Ishikawa (cell line): ENCODE measurements around the gene RAX2.

Experiments used
- CREB1 ChIP-seq: IDR thresholded peaks from 2 replicates; pipeline ENCODE4 v1.6.1; 2012; ENCODE audit warnings: low read depth
- EP300 ChIP-seq: IDR thresholded peaks from 2 replicates; pipeline ENCODE4 v1.6.1; 2012; ENCODE audit warnings: borderline replicate concordance
- MAX ChIP-seq: IDR thresholded peaks from 2 replicates; pipeline ENCODE4 v1.6.1; 2012
- NFIC ChIP-seq: IDR thresholded peaks from 2 replicates; pipeline ENCODE4 v1.6.1; 2012
- TAF1 ChIP-seq: IDR thresholded peaks from 2 replicates; pipeline ENCODE4 v1.6.1; 2012; ENCODE audit warnings: low read depth, mild to moderate bottlenecking
- TCF12 ChIP-seq: IDR thresholded peaks from 2 replicates; pipeline ENCODE4 v1.6.1; 2012; ENCODE audit warnings: low read depth
- TEAD4 ChIP-seq: IDR thresholded peaks from 2 replicates; pipeline ENCODE4 v1.6.1; 2012
- YY1 ChIP-seq: IDR thresholded peaks from 2 replicates; pipeline ENCODE4 v1.6.1; 2012; ENCODE audit warnings: low read depth
- TF ChIP-seq, protein P1 (sequence below): IDR thresholded peaks from 2 replicates; pipeline ENCODE4 v1.6.1; 2012
- TF ChIP-seq, protein P2 (sequence below): IDR thresholded peaks from 2 replicates; pipeline ENCODE4 v1.6.1; 2012; ENCODE audit warnings: low read depth, mild to moderate bottlenecking

- TF ChIP-seq TCF12 (no peak), EP300 (no peak), TAF1 (no peak), MAX (no peak), NFIC (no peak), CREB1 (no peak), TEAD4 (no peak), YY1 (no peak)
- TF ChIP-seq, protein P1, sequence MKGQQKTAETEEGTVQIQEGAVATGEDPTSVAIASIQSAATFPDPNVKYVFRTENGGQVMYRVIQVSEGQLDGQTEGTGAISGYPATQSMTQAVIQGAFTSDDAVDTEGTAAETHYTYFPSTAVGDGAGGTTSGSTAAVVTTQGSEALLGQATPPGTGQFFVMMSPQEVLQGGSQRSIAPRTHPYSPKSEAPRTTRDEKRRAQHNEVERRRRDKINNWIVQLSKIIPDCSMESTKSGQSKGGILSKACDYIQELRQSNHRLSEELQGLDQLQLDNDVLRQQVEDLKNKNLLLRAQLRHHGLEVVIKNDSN = no peak
- TF ChIP-seq, protein P2, sequence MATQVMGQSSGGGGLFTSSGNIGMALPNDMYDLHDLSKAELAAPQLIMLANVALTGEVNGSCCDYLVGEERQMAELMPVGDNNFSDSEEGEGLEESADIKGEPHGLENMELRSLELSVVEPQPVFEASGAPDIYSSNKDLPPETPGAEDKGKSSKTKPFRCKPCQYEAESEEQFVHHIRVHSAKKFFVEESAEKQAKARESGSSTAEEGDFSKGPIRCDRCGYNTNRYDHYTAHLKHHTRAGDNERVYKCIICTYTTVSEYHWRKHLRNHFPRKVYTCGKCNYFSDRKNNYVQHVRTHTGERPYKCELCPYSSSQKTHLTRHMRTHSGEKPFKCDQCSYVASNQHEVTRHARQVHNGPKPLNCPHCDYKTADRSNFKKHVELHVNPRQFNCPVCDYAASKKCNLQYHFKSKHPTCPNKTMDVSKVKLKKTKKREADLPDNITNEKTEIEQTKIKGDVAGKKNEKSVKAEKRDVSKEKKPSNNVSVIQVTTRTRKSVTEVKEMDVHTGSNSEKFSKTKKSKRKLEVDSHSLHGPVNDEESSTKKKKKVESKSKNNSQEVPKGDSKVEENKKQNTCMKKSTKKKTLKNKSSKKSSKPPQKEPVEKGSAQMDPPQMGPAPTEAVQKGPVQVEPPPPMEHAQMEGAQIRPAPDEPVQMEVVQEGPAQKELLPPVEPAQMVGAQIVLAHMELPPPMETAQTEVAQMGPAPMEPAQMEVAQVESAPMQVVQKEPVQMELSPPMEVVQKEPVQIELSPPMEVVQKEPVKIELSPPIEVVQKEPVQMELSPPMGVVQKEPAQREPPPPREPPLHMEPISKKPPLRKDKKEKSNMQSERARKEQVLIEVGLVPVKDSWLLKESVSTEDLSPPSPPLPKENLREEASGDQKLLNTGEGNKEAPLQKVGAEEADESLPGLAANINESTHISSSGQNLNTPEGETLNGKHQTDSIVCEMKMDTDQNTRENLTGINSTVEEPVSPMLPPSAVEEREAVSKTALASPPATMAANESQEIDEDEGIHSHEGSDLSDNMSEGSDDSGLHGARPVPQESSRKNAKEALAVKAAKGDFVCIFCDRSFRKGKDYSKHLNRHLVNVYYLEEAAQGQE = no peak
Observed at GRCh38 chr19:3803114-3803888, 31.3 kb upstream of the RAX2 start.
